ENCODE results near the gene NBEA. TPM values are rescaled to one million over a fixed set of nuclear protein-coding genes. Genes with fewer than 3 reads are reported as not detected.
"Not testable (repeated sequence)": the region's sequence is repeated elsewhere in the genome, so short reads cannot be mapped to it uniquely, and the experiment has no call there.

Gene NBEA
- total RNA-seq, 4 donors from 2014 or later = 1.4 to 14.9 (median 4.1) TPM

DNA sequence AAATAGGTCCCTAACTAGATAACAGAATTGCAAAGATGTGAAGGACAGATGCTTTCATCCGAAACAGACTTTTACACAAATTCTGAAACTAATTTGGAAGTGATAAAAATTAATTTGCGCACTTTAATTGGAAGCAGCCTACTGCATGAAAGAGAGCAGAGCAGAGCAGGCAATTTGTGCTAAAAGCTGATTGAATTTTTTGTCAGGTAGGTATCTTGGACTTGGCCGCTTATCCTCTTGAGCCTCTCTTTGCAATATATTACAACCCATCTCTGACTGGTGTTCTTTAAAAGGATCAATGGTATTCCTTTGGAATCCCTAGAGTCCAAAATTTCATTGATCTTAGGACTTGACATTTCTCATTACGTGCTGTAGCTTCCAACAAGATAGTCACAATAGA, 717.7 kb downstream of the NBEA start:
- no peak for DNase-seq
- TF ChIP-seq, protein P1, sequence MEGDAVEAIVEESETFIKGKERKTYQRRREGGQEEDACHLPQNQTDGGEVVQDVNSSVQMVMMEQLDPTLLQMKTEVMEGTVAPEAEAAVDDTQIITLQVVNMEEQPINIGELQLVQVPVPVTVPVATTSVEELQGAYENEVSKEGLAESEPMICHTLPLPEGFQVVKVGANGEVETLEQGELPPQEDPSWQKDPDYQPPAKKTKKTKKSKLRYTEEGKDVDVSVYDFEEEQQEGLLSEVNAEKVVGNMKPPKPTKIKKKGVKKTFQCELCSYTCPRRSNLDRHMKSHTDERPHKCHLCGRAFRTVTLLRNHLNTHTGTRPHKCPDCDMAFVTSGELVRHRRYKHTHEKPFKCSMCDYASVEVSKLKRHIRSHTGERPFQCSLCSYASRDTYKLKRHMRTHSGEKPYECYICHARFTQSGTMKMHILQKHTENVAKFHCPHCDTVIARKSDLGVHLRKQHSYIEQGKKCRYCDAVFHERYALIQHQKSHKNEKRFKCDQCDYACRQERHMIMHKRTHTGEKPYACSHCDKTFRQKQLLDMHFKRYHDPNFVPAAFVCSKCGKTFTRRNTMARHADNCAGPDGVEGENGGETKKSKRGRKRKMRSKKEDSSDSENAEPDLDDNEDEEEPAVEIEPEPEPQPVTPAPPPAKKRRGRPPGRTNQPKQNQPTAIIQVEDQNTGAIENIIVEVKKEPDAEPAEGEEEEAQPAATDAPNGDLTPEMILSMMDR (IDR thresholded peaks at IDR 0.05) = no peak
- TF ChIP-seq POLR2A (IDR thresholded peaks at IDR 0.05) = no peak
- no peaks in the 10 kb centered on the region for H3K9me3 ChIP-seq
- no peak overlapping the region for H3K4me3 ChIP-seq
- no peak overlapping the region for H3K27ac ChIP-seq
- no peaks in the 10 kb centered on the region for H3K36me3 ChIP-seq
- H3K4me1 ChIP-seq = no peaks in the 10 kb centered on the region
- no peaks in the 10 kb centered on the region for H3K27me3 ChIP-seq

DNA sequence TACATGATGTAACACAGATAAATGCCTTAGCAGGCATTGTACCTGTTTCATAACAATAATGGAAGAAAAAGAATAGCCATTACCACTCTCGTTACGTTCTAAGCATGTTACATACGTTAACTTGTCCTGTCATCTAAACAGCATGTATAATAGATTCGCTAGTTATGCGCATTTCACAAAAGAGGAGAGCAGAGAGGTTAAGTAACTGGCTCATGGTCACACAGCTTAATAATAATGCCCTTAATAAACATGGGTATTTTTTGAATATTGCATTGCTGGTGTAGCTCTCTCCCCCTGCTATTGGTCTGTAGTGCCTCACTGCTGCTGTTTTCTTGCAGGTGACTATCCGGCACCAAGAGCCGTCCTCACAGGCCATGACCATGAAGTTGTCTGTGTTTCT, 722.7 kb downstream of the NBEA start:
- Histone ChIP-seq H3K36me3 (no peaks in the 10 kb centered on the region), H3K4me1 (no peaks in the 10 kb centered on the region), H3K27ac (no peak overlapping the region), H3K27me3 (no peaks in the 10 kb centered on the region), H3K4me3 (no peak overlapping the region), H3K9me3 (no peaks in the 10 kb centered on the region)
- no peak for TF ChIP-seq POLR2A (IDR thresholded peaks at IDR 0.05)
- TF ChIP-seq, protein P1 (IDR thresholded peaks at IDR 0.05) = no peak
- DNase-seq = no peak

DNA sequence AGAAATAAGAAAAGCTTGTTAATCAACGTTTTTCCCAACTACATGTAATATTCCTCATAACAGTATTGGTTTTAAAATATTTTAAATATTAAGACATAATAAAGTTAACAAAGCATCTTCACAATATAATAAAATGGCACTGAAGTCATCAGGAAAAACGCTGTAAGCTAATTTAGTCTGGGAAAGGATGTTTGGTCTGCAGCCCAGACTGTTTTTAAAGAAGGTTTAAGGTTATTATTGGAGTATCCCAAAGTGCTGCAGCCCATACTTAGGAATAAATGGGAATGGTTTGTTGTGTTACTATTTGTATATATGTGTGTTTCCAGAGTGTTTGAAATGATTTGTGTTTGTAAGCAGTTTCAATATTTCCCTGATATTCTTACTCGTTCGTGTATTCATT, 727.3 kb downstream of the NBEA start:
- H3K4me3 ChIP-seq = no peak overlapping the region
- TF ChIP-seq, protein P1 (IDR thresholded peaks at IDR 0.05) = no peak
- no peak for TF ChIP-seq POLR2A (IDR thresholded peaks at IDR 0.05)
- peaks cover 0 to 3% (median 0%) of the 10 kb centered on the region in 3 donors for H3K36me3 ChIP-seq
- H3K27me3 ChIP-seq = no peaks in the 10 kb centered on the region
- no peak for DNase-seq
- H3K9me3 ChIP-seq = no peaks in the 10 kb centered on the region
- H3K27ac ChIP-seq = no peak overlapping the region
- no peaks in the 10 kb centered on the region for H3K4me1 ChIP-seq

DNA sequence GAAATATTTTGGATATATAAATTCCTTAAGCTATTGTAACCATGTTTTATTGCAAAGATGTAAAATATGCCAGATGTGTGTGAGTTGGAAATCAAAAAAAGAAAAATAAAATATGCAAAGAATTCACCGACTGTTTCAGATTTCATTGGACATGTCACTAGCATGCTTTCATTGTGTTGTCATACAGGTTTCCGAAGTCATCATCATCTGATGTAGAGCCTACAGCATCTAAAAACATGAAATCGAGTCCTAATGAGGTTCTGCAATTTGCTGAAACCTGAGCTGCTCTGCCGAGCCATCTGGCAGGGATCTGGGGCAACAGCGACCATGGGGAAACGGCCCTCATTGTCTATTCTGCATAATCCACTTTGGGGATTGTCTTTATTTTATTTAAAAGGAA, 730.5 kb downstream of the NBEA start:
- Histone ChIP-seq H3K36me3 (peaks cover 0 to 3% (median 0%) of the 10 kb centered on the region in 3 donors), H3K27ac (no peak overlapping the region), H3K9me3 (peaks cover 0 to 4% (median 0%) of the 10 kb centered on the region in 4 donors), H3K4me1 (no peaks in the 10 kb centered on the region), H3K4me3 (no peak overlapping the region), H3K27me3 (no peaks in the 10 kb centered on the region)
- DNase-seq = no peak
- TF ChIP-seq POLR2A (IDR thresholded peaks at IDR 0.05) = no peak
- TF ChIP-seq, protein P1 (IDR thresholded peaks at IDR 0.05) = no peak

DNA sequence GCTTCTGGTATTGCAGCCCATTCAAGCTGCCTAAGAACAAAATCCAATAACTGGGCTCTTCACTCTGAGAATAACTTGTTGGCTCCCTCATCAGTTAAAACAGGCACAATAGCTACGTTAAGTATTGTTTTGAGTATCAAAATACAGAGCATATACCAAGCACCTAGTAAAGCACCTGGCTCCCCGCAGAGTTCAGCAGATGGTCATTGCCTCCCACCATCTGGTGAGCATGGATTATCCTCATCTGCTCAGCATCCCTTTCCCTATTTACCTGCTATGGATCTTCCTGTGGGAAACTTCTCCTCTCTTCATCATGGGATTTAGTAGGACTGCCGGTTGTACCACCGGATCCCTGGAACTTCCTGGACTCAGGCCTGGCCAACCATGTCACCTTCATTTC, 733.6 kb downstream of the NBEA start:
- Histone ChIP-seq H3K36me3 (peaks cover 0 to 3% (median 0%) of the 10 kb centered on the region in 3 donors), H3K27me3 (no peaks in the 10 kb centered on the region), H3K4me1 (no peaks in the 10 kb centered on the region), H3K4me3 (no peak overlapping the region), H3K9me3 (peaks cover 0 to 4% (median 0%) of the 10 kb centered on the region in 4 donors), H3K27ac (no peak overlapping the region)
- no peak for DNase-seq
- TF ChIP-seq POLR2A (IDR thresholded peaks at IDR 0.05) = no peak
- TF ChIP-seq, protein P1 (IDR thresholded peaks at IDR 0.05) = no peak

DNA sequence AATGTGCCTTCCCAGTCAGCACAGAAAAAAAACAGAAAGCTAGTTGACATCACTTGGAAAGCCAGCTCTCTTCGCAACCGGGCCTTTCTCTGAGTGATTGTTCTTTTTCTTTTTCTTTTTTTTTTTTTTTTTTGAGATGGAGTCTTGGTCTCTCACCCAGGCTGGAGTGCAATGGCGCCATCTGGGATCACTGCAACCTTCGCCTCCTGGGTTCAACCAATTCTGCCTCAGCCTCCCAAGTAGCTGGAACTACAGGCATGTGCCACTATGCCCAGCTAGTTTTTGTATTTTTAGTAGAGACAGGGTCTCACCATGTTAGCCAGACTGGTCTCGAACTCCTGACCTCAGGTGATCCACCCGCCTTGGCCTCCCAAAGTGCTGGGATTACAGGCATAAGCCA, 735.8 kb downstream of the NBEA start:
- not testable (repeated sequence) for DNase-seq, H3K9me3 ChIP-seq, H3K4me3 ChIP-seq, H3K27me3 ChIP-seq, H3K27ac ChIP-seq, H3K4me1 ChIP-seq, H3K36me3 ChIP-seq
